HL-60 (cell line): ENCODE data around the gene HELZ.

Experiments
- CTCF ChIP-seq: IDR thresholded peaks from one replicate; pipeline ENCODE4 v1.5.1; 2011; ENCODE audit warnings: low read length, control low read depth, inconsistent platforms; ENCODE audit not compliant: insufficient read depth
- GABPA ChIP-seq: IDR thresholded peaks from 2 replicates; pipeline ENCODE4 v1.6.1; 2012; ENCODE audit warnings: low read depth
- POLR2AphosphoS5 ChIP-seq: IDR thresholded peaks from 2 replicates; pipeline ENCODE4 v1.6.1; 2012; ENCODE audit warnings: low read depth
- REST ChIP-seq: IDR thresholded peaks from 2 replicates; pipeline ENCODE4 v1.6.1; 2012; ENCODE audit warnings: low read depth; ENCODE audit not compliant: insufficient replicate concordance
- SPI1 ChIP-seq: IDR thresholded peaks from 2 replicates; pipeline ENCODE4 v1.6.1; 2012; ENCODE audit warnings: low read depth, mild to moderate bottlenecking, borderline replicate concordance

GRCh38 chr17:67156269-67157199, 88.5 kb downstream of the HELZ start:
- no peak for TF ChIP-seq CTCF
- no peak for TF ChIP-seq REST
- TF ChIP-seq POLR2AphosphoS5, result no peak
- TF ChIP-seq SPI1, result no peak
- TF ChIP-seq GABPA, result no peak
